GM18520 (cell line): ENCODE results near the gene LRFN2.

ENCODE experiments used
- ATAC-seq: cut with Tn5 transposase; IDR thresholded peaks from one replicate; pipeline ENCODE4 v1.9.1; 2021; ENCODE audit not compliant: unreplicated experiment

The LRFN2 gene

GRCh38 chr6:40545954-40546353 lies 41.2 kb downstream of the LRFN2 start:
- no peak for ATAC-seq

- ATAC-seq, result no peak
These were observed 43.4 kb downstream of the LRFN2 start for GRCh38 chr6:40543776-40544175.

GRCh38 chr6:40543146-40543545 lies 44.0 kb downstream of the LRFN2 start:
- ATAC-seq, result no peak

- no peak for ATAC-seq
These were observed 44.9 kb downstream of the LRFN2 start for GRCh38 chr6:40542175-40542764.

GRCh38 chr6:40541556-40542174 lies 45.5 kb downstream of the LRFN2 start:
- ATAC-seq, result no peak

- no peak for ATAC-seq
These were observed 46.4 kb downstream of the LRFN2 start for GRCh38 chr6:40540790-40541189.

GRCh38 chr6:40539853-40540252 lies 47.3 kb downstream of the LRFN2 start:
- ATAC-seq, result no peak

GRCh38 chr6:40538556-40538955 lies 48.6 kb downstream of the LRFN2 start:
- no peak for ATAC-seq

- ATAC-seq, result no peak
These were observed 49.7 kb downstream of the LRFN2 start for GRCh38 chr6:40537446-40537845.

- no peak for ATAC-seq
These were observed 50.7 kb downstream of the LRFN2 start for GRCh38 chr6:40536442-40536841.

- ATAC-seq, result no peak
These were observed 51.3 kb downstream of the LRFN2 start for GRCh38 chr6:40535819-40536380.

- ATAC-seq, result no peak
These were observed 51.9 kb downstream of the LRFN2 start for GRCh38 chr6:40535110-40535818.

GRCh38 chr6:40532349-40533000 lies 54.7 kb downstream of the LRFN2 start:
- ATAC-seq, result no peak

GRCh38 chr6:40529919-40530318 lies 57.2 kb downstream of the LRFN2 start:
- ATAC-seq, result no peak

- no peak for ATAC-seq
These were observed 58.1 kb downstream of the LRFN2 start for GRCh38 chr6:40529040-40529439.

GRCh38 chr6:40528051-40528450 lies 59.1 kb downstream of the LRFN2 start:
- ATAC-seq, result no peak

GRCh38 chr6:40526036-40526435 lies 61.1 kb downstream of the LRFN2 start:
- ATAC-seq, result no peak

- ATAC-seq, result no peak
These were observed 62.2 kb downstream of the LRFN2 start for GRCh38 chr6:40524797-40525585.

- no peak for ATAC-seq
These were observed 63.5 kb downstream of the LRFN2 start for GRCh38 chr6:40523505-40524172.

GRCh38 chr6:40521496-40521895 lies 65.7 kb downstream of the LRFN2 start:
- ATAC-seq, result no peak
